ENCODE data around the gene EVC2.
"Not testable (repeated sequence)": the region's sequence is repeated elsewhere in the genome, so short reads cannot be mapped to it uniquely, and the experiment has no call there.

Gene EVC2

GRCh38 chr4:5629542-5629941, 78.8 kb downstream of the EVC2 start:
- DNase-seq (ENCODE audit: low read depth) = no peak

- no peak for DNase-seq (ENCODE audit: low read depth)
Measured at GRCh38 chr4:5626913-5627312, 81.4 kb downstream of the EVC2 start.

- no peak for DNase-seq (ENCODE audit: low read depth)
Measured at GRCh38 chr4:5622596-5622995, 85.8 kb downstream of the EVC2 start.

- no peak for DNase-seq (ENCODE audit: low read depth)
Measured at GRCh38 chr4:5619913-5620625, 88.3 kb downstream of the EVC2 start.

GRCh38 chr4:5618051-5618960, 90.1 kb downstream of the EVC2 start:
- no peak for DNase-seq (ENCODE audit: low read depth)

GRCh38 chr4:5616331-5616950, 91.9 kb downstream of the EVC2 start:
- DNase-seq (ENCODE audit: low read depth) = no peak

GRCh38 chr4:5615496-5616075, 92.8 kb downstream of the EVC2 start:
- DNase-seq (ENCODE audit: low read depth) = no peak

GRCh38 chr4:5611750-5612149, 96.6 kb downstream of the EVC2 start:
- no peak for DNase-seq (ENCODE audit: low read depth)

GRCh38 chr4:5609306-5610007, 98.9 kb downstream of the EVC2 start:
- DNase-seq (ENCODE audit: low read depth) = no peak

- not testable (repeated sequence) for DNase-seq (ENCODE audit: low read depth)
Measured at GRCh38 chr4:5593828-5594227, 114.5 kb downstream of the EVC2 start.

GRCh38 chr4:5592272-5592671, 116.1 kb downstream of the EVC2 start:
- no peak for DNase-seq (ENCODE audit: low read depth)

GRCh38 chr4:5589495-5589894, 118.9 kb downstream of the EVC2 start:
- DNase-seq (ENCODE audit: low read depth) = no peak

GRCh38 chr4:5588046-5588445, 120.3 kb downstream of the EVC2 start:
- no peak for DNase-seq (ENCODE audit: low read depth)

GRCh38 chr4:5575941-5576340, 132.4 kb downstream of the EVC2 start:
- DNase-seq (ENCODE audit: low read depth) = no peak

- no peak for DNase-seq (ENCODE audit: low read depth)
Measured at GRCh38 chr4:5574386-5574785, 134.0 kb downstream of the EVC2 start.

GRCh38 chr4:5573965-5574364, 134.4 kb downstream of the EVC2 start:
- no peak for DNase-seq (ENCODE audit: low read depth)

- DNase-seq (ENCODE audit: low read depth) = no peak
Measured at GRCh38 chr4:5572751-5573150, 135.6 kb downstream of the EVC2 start.

GRCh38 chr4:5572114-5572513, 136.2 kb downstream of the EVC2 start:
- DNase-seq (ENCODE audit: low read depth) = no peak

- DNase-seq (ENCODE audit: low read depth) = no peak
Measured at GRCh38 chr4:5571646-5572045, 136.7 kb downstream of the EVC2 start.

GRCh38 chr4:5569451-5569850, 138.9 kb downstream of the EVC2 start:
- no peak for DNase-seq (ENCODE audit: low read depth)

GRCh38 chr4:5568931-5569330, 139.4 kb downstream of the EVC2 start:
- DNase-seq (ENCODE audit: low read depth) = no peak

- no peak for DNase-seq (ENCODE audit: low read depth)
Measured at GRCh38 chr4:5568336-5568735, 140.0 kb downstream of the EVC2 start.
